ENCODE data around the gene ZNF609. TPM values are rescaled to one million over a fixed set of nuclear protein-coding genes. Genes with fewer than 3 reads are reported as not detected.

The ZNF609 gene
- total and polyA plus RNA-seq, 10 of the 15 experiments (the other 5 are each of a cell fraction or from before 2014, with no cell fraction given), result 5.1 to 35.3 (median 13.6) TPM

DNA sequence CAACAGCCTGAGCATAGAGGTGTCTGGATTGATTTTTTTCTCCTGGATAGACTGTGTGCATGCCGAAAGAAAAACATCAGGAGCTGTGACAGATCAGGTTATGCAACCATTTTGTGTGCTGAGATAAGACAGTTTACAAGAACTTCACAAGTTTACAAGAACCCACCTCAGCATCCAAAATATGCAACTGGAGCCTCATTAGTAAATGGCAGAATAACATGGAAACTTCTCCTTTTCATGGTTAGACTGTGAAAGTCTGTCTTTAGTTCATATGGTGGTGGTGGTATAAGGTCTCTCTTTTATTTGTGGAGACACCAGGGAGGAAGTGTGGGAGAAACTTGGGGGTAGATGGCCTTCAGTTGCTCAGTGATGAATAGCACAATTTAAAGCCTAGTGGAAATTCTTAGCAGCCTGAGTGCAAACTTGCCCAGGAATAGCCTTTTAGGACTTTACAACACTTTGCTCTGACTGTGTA, 3.7 kb upstream of the ZNF609 start:
- no peak overlapping the region for H2AFZ ChIP-seq (ENCODE audit: control insufficient read depth, low read depth, low read length)
- WGBS (ENCODE audit: insufficient coverage, insufficient replicate concordance, low lambda C conversion rate, missing lambda C conversion rate), result 100% methylated on average over 1 of the region's 1 CpG
- H3K4me1 ChIP-seq (ENCODE audit: control insufficient read depth, insufficient read depth, low read length), result peaks cover 22% of the 10 kb centered on the region
- no peak for DNase-seq (ENCODE audit: low read depth, low spot score)
- in situ Hi-C loops (cut with MboI) (no loop called here), intact Hi-C loops (cut with micrococcal nuclease; ENCODE audit: unreplicated experiment) (no loop called here)
- ChIA-PET SMC1A (ENCODE audit: uncharacterized antibody, unreplicated experiment) (interaction anchor here (1.3 to 2.6 kb wide), 4 partner anchors 8 to 119 kb away, joined by 3 to 12 read pairs (median 4); no protein-coding TSS in a partner anchor), POLR2A (interaction anchor here (0.6 to 1.7 kb wide), 2 partner anchors 11 to 1060 kb away, joined by 3 read pairs; no protein-coding TSS in a partner anchor), RAD21 (ENCODE audit: unreplicated experiment) (interaction anchor here (1.0 to 3.0 kb wide), 4 partner anchors 26 to 195 kb away, joined by 3 to 6 read pairs (median 4); no protein-coding TSS in a partner anchor), CTCF (interaction anchor here (0.9 to 1.6 kb wide), 4 partner anchors 29 to 239 kb away, joined by 3 read pairs; no protein-coding TSS in a partner anchor)
- H3K4me3 ChIP-seq, result no peak overlapping the region
- peaks cover 16% of the 10 kb centered on the region for H3K79me2 ChIP-seq (ENCODE audit: control insufficient read depth, insufficient read depth, low read length)
- H3K36me3 ChIP-seq (ENCODE audit: control insufficient read depth in 2 of 2, insufficient read depth in 2 of 2, low read length in 1 of 2), result no peaks in the 10 kb centered on the region; a peak in 1 of 4 replicates
- no peaks in the 10 kb centered on the region for H4K20me1 ChIP-seq (ENCODE audit: control insufficient read depth, insufficient read depth)
- no peaks in the 10 kb centered on the region for H3K27me3 ChIP-seq (replicated peaks in 1 of 2; ENCODE audit: control insufficient read depth in 2 of 2, insufficient read depth in 2 of 2, low read length in 1 of 2)
- H3K27ac ChIP-seq (ENCODE audit: control insufficient read depth, insufficient read depth), result no peak overlapping the region; the same call in 1 of the 2 replicates
- no TSS peak for BruUV-seq (replicated peaks)
- no peak for FAIRE-seq
- H3K9me3 ChIP-seq (replicated peaks; ENCODE audit: control insufficient read depth, insufficient read depth, low read length), result no peaks in the 10 kb centered on the region
- ATAC-seq, result no peak
- no peak overlapping the region for H3K9ac ChIP-seq (ENCODE audit: control insufficient read depth, insufficient read depth, low read length)
- TF ChIP-seq, protein P1, sequence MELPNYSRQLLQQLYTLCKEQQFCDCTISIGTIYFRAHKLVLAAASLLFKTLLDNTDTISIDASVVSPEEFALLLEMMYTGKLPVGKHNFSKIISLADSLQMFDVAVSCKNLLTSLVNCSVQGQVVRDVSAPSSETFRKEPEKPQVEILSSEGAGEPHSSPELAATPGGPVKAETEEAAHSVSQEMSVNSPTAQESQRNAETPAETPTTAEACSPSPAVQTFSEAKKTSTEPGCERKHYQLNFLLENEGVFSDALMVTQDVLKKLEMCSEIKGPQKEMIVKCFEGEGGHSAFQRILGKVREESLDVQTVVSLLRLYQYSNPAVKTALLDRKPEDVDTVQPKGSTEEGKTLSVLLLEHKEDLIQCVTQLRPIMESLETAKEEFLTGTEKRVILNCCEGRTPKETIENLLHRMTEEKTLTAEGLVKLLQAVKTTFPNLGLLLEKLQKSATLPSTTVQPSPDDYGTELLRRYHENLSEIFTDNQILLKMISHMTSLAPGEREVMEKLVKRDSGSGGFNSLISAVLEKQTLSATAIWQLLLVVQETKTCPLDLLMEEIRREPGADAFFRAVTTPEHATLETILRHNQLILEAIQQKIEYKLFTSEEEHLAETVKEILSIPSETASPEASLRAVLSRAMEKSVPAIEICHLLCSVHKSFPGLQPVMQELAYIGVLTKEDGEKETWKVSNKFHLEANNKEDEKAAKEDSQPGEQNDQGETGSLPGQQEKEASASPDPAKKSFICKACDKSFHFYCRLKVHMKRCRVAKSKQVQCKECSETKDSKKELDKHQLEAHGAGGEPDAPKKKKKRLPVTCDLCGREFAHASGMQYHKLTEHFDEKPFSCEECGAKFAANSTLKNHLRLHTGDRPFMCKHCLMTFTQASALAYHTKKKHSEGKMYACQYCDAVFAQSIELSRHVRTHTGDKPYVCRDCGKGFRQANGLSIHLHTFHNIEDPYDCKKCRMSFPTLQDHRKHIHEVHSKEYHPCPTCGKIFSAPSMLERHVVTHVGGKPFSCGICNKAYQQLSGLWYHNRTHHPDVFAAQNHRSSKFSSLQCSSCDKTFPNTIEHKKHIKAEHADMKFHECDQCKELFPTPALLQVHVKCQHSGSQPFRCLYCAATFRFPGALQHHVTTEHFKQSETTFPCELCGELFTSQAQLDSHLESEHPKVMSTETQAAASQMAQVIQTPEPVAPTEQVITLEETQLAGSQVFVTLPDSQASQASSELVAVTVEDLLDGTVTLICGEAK (IDR thresholded peaks at IDR 0.05; ENCODE audit: borderline replicate concordance), result no peak
- TF ChIP-seq RUNX3 (IDR thresholded peaks at IDR 0.05; ENCODE audit: low read length) (no peak), MYC (IDR thresholded peaks at IDR 0.05; ENCODE audit: insufficient read depth, insufficient read length, insufficient replicate concordance, low read length, severe bottlenecking) (no peak), POLR2A (IDR thresholded peaks at IDR 0.05; ENCODE audit: low read depth, low read length) (no peak)
- no peak overlapping the region for H3K4me2 ChIP-seq (ENCODE audit: control insufficient read depth, insufficient read depth)
